Astrocyte (in vitro differentiated cells and primary cell): Measurements from ENCODE around the gene BTF3. TPM values are rescaled to one million over a fixed set of nuclear protein-coding genes. Genes with fewer than 3 reads are reported as not detected.

Source experiments
- DNase-seq: peaks from one replicate; pipeline ENCODE4 v3.0.0-alpha.2; 2010; ENCODE audit warnings: low read depth
- FAIRE-seq: peaks from 2 replicates; lab custom pipeline; 2011; peaks lifted over from hg19 to GRCh38; lab: Jason Lieb, UNC
- H2AFZ ChIP-seq: 2 replicates; pipeline ENCODE4 v1.6.0; 2012; ENCODE audit warnings: low read depth, low read length, inconsistent platforms
- H3K27ac ChIP-seq: 2 replicates; pipeline ENCODE4 v1.5.1; 2011; ENCODE audit warnings: low read depth, low read length, inconsistent platforms
- H3K27me3 ChIP-seq: 2 replicates; pipeline ENCODE4 v1.6.0; 2011; ENCODE audit warnings: low read length, inconsistent platforms; ENCODE audit not compliant: insufficient read depth
- H3K36me3 ChIP-seq: 2 replicates; pipeline ENCODE4 v1.5.1; 2011; ENCODE audit warnings: low read length, inconsistent platforms; ENCODE audit not compliant: insufficient read depth
- H3K4me1 ChIP-seq: 2 replicates; pipeline ENCODE4 v1.5.1; 2011; ENCODE audit warnings: low read length, inconsistent platforms; ENCODE audit not compliant: insufficient read depth
- H3K4me2 ChIP-seq: 2 replicates; pipeline ENCODE4 v1.6.0; 2012; ENCODE audit warnings: low read length, inconsistent platforms
- H3K4me3 ChIP-seq: 2 replicates; pipeline ENCODE4 v1.5.1; 2011; ENCODE audit warnings: low read depth, mild to moderate bottlenecking, low read length, inconsistent platforms; ENCODE audit not compliant: insufficient read depth
- H3K79me2 ChIP-seq: 2 replicates; pipeline ENCODE4 v1.6.0; 2012; ENCODE audit warnings: mild to moderate bottlenecking, low read length, inconsistent platforms; ENCODE audit not compliant: insufficient read depth
- H3K9ac ChIP-seq: 2 replicates; pipeline ENCODE4 v1.6.0; 2012; ENCODE audit warnings: mild to moderate bottlenecking, low read length, inconsistent platforms
- H3K9me3 ChIP-seq: 2 replicates; pipeline ENCODE4 v1.5.1; 2012; ENCODE audit warnings: low read depth, mild to moderate bottlenecking, low read length, inconsistent platforms; ENCODE audit not compliant: insufficient read depth
- H4K20me1 ChIP-seq: 2 replicates; pipeline ENCODE4 v1.6.0; 2012; ENCODE audit warnings: low read length, inconsistent platforms; ENCODE audit not compliant: insufficient read depth
- H3K27ac Mint-ChIP-seq: one replicate; pipeline ENCODE4 v1.8.0; 2021; ENCODE audit warnings: mild to moderate bottlenecking, mixed read lengths; ENCODE audit not compliant: unreplicated experiment
- H3K27me3 Mint-ChIP-seq: one replicate; pipeline ENCODE4 v1.8.0; 2021; ENCODE audit warnings: low read depth, mixed read lengths; ENCODE audit not compliant: unreplicated experiment
- H3K36me3 Mint-ChIP-seq: one replicate; pipeline ENCODE4 v1.8.0; 2021; ENCODE audit warnings: low read depth, mixed read lengths; ENCODE audit not compliant: unreplicated experiment
- H3K4me1 Mint-ChIP-seq: one replicate; pipeline ENCODE4 v1.8.0; 2021; ENCODE audit warnings: low read depth, mixed read lengths; ENCODE audit not compliant: unreplicated experiment
- H3K4me3 Mint-ChIP-seq: one replicate; pipeline ENCODE4 v1.8.0; 2021; ENCODE audit warnings: mild to moderate bottlenecking, moderate library complexity, mixed read lengths; ENCODE audit not compliant: unreplicated experiment
- H3K9me3 Mint-ChIP-seq: one replicate; pipeline ENCODE4 v1.8.0; 2021; ENCODE audit warnings: mild to moderate bottlenecking, mixed read lengths; ENCODE audit not compliant: unreplicated experiment
- CTCF ChIP-seq: IDR thresholded peaks from 2 replicates; pipeline ENCODE4 v1.5.1; 2011; ENCODE audit warnings: low read depth, mild to moderate bottlenecking, inconsistent platforms, low read length, moderate library complexity; ENCODE audit not compliant: insufficient read depth
- EZH2 ChIP-seq: IDR thresholded peaks from 2 replicates; pipeline ENCODE4 v1.6.1; 2012; ENCODE audit warnings: mild to moderate bottlenecking, low read length, inconsistent platforms; ENCODE audit not compliant: insufficient read depth
- total RNA-seq: library from RNA; stranded (reverse); gene quantifications from 2 replicates; pipeline ENCODE4 v1.2.1, GENCODE V29; 2021

Gene BTF3
- total RNA-seq, 1 donor from 2014 or later, result 524 TPM

- Mint-ChIP-seq H3K36me3 (peaks cover 11% of the 10 kb centered on the region), H3K27ac (no peak overlapping the region), H3K4me3 (no peak overlapping the region), H3K27me3 (no peaks in the 10 kb centered on the region), H3K9me3 (no peaks in the 10 kb centered on the region), H3K4me1 (peaks cover 4% of the 10 kb centered on the region)
- TF ChIP-seq EZH2 (no peak), CTCF (no peak)
- no peaks in the 10 kb centered on the region for H3K9me3 ChIP-seq
- H4K20me1 ChIP-seq, result peaks cover 18% of the 10 kb centered on the region
- DNase-seq, result no peak
- H3K36me3 ChIP-seq, result peaks cover under 1% of the 10 kb centered on the region
- H3K4me2 ChIP-seq, result no peak overlapping the region
- H3K27me3 ChIP-seq, result no peaks in the 10 kb centered on the region
- H2AFZ ChIP-seq, result no peak overlapping the region
- peaks cover 27% of the 10 kb centered on the region for H3K79me2 ChIP-seq
- no peak overlapping the region for H3K9ac ChIP-seq
- H3K4me3 ChIP-seq, result no peak overlapping the region
- peaks cover 22% of the 10 kb centered on the region for H3K4me1 ChIP-seq
- H3K27ac ChIP-seq, result no peak overlapping the region
- no peak for FAIRE-seq
These were observed 2.4 kb upstream of the BTF3 start for GRCh38 chr5:73495772-73496335.

DNA sequence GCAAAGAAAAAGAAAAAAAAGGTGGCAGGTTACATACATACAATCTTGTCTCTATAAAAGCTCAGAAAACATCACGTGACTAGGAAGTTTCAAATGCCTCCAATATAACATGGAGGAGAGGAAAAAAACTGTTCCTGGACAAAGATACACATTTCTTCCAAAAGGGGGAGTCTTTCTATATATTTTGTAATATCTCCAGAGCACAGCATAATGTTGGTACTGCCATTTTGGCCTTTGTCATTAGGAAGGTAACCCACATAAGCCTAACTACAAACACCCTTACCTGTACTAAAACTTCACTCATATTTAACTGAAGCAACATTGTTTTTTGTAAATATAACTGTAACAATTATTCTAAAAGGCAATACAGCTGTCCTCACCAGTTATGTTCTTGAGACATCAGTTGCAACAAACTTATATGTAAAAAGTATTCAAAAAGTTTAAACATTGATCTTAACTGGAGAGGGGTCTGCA, 1.2 kb upstream of the BTF3 start:
- TF ChIP-seq EZH2 (no peak), CTCF (peak; percentile 54)
- H3K4me1 ChIP-seq, result peaks cover 22% of the 10 kb centered on the region
- peaks cover 7% of the 10 kb centered on the region for H3K36me3 ChIP-seq
- Mint-ChIP-seq H3K4me1 (peaks cover 10% of the 10 kb centered on the region), H3K27ac (peak overlapping the region; percentile 97), H3K9me3 (no peaks in the 10 kb centered on the region), H3K36me3 (peaks cover 14% of the 10 kb centered on the region), H3K27me3 (no peaks in the 10 kb centered on the region), H3K4me3 (peak overlapping the region; percentile 97)
- no peak for FAIRE-seq
- peaks cover 39% of the 10 kb centered on the region for H3K79me2 ChIP-seq
- peak overlapping the region; percentile 96 for H2AFZ ChIP-seq
- no peaks in the 10 kb centered on the region for H3K9me3 ChIP-seq
- H3K27ac ChIP-seq, result peak overlapping the region; percentile 97
- H3K4me2 ChIP-seq, result peak overlapping the region; percentile 96
- H3K9ac ChIP-seq, result peak overlapping the region; percentile 100
- peak; percentile 47 for DNase-seq
- peaks cover 29% of the 10 kb centered on the region for H4K20me1 ChIP-seq
- H3K27me3 ChIP-seq, result no peaks in the 10 kb centered on the region
- peak overlapping the region; percentile 86 for H3K4me3 ChIP-seq

DNA sequence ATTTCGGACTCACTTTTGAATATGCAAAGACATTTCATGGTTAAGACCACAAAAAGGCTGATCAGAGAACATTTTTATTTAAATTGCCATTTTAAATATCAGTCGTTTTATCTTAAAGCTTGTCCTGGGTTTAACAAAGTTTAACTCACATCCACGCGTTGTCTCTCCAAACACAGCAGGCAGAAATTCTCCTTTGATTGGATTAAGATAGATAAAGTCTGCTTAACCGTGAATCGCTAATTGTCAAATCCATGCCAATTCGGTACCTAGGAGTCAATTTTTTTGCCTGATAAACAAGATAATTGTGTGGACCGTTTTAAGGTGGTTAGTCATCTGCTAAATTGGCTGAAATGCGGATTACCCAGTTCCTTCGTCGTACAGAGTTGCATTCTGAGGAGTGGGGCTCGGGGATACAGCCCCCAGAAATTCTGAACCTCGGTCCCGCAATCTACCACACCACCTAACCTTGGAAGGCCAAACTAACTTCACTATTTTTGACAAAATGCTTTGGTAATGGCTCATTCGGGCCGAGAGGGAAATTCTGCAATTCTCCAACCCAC, 665 bp upstream of the BTF3 start:
- Histone ChIP-seq H3K79me2 (peaks cover 44% of the 10 kb centered on the region), H3K36me3 (peaks cover 13% of the 10 kb centered on the region), H4K20me1 (peaks cover 34% of the 10 kb centered on the region), H3K4me1 (peaks cover 22% of the 10 kb centered on the region), H3K27me3 (no peaks in the 10 kb centered on the region), H3K27ac (peak overlapping the region; percentile 97), H3K9me3 (no peaks in the 10 kb centered on the region), H3K9ac (peak overlapping the region; percentile 100), H3K4me2 (peak overlapping the region; percentile 96), H2AFZ (peak overlapping the region; percentile 96), H3K4me3 (peak overlapping the region; percentile 86)
- DNase-seq, result peak; percentile 23
- TF ChIP-seq EZH2 (no peak), CTCF (no peak)
- Mint-ChIP-seq H3K4me1 (peaks cover 15% of the 10 kb centered on the region), H3K27me3 (no peaks in the 10 kb centered on the region), H3K36me3 (peaks cover 15% of the 10 kb centered on the region), H3K9me3 (no peaks in the 10 kb centered on the region), H3K27ac (peak overlapping the region; percentile 97), H3K4me3 (peak overlapping the region; percentile 97)
- no peak for FAIRE-seq
